NCI-H526 (cell line): ENCODE results near the gene SPRY4.
"Not testable (repeated sequence)": the region's sequence is repeated elsewhere in the genome, so short reads cannot be mapped to it uniquely, and the experiment has no call there.

Experiments
- DNase-seq, 2 experiments: peaks; one replicate each; lab custom pipeline; 2025; lab: John Stamatoyannopoulos, UW

Gene SPRY4

GRCh38 chr5:142315096-142315900 is 9.5 kb downstream of the SPRY4 start:
- no peak for DNase-seq

DNA sequence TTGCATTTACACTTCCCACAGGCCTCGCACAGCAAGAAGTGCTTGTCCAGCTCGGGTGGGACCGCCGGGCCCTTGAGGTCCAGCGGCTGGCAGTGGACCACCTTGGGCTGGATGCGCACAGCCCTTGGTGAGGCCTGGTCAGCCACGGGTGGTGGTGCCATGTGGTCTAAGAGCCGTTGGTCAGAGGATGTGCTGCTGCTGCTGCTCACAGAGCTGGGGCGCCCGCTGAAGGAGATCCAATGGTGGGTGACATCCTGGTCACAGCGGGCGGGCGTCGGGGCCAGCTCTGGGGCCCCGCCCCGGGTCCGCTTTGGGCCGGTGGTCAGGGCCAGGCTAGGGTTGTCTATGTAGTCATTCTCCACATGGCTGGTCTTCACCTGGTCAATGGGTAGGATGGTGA is 10.2 kb downstream of the SPRY4 start:
- DNase-seq = no peak

- no peak for DNase-seq
Observed at GRCh38 chr5:142314109-142314508, 10.7 kb downstream of the SPRY4 start.

- DNase-seq = no peak
Observed at GRCh38 chr5:142313682-142314081, 11.1 kb downstream of the SPRY4 start.

DNA sequence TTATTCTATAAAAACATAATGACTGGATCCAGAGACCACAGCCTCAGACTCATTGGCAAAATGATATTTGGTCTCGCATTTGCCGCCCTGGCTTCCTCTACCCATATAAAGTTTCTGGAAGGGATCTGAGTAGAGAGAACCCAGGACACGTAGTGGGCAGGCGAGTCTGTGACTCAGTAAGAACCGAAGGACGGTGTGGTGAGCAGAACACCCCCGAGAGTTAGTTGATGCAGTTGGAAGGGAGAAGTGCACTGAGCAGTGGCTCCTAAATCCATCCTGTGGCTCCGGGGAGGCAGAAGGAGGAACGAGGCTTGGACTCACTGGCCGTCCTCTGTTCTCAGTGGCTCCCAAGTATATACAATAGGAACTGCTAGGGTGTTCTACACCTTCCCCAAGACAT is 11.5 kb downstream of the SPRY4 start:
- no peak for DNase-seq

GRCh38 chr5:142312399-142312798 is 12.4 kb downstream of the SPRY4 start:
- DNase-seq = no peak

DNA sequence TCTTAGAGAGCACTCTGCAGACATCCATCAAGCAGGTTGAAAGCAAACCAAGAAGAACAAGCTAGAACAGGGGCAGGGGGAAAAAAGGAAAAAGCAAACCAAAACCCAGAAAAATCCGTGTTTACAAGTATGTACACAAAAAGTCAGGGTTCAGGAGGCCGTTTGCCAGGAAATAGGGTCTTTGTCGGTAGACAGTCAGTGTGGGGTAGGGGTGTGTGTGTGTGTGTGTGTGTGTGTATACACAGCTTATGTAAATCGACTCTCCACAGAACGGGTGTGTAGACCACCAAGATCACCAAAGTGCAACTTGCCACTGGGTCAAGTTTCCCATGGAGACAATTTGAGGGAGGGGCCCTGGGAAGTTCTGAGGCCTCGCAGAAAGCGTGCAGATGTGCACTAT is 13.1 kb downstream of the SPRY4 start:
- no peak for DNase-seq

GRCh38 chr5:142310803-142311202 is 14.0 kb downstream of the SPRY4 start:
- DNase-seq = no peak

DNA sequence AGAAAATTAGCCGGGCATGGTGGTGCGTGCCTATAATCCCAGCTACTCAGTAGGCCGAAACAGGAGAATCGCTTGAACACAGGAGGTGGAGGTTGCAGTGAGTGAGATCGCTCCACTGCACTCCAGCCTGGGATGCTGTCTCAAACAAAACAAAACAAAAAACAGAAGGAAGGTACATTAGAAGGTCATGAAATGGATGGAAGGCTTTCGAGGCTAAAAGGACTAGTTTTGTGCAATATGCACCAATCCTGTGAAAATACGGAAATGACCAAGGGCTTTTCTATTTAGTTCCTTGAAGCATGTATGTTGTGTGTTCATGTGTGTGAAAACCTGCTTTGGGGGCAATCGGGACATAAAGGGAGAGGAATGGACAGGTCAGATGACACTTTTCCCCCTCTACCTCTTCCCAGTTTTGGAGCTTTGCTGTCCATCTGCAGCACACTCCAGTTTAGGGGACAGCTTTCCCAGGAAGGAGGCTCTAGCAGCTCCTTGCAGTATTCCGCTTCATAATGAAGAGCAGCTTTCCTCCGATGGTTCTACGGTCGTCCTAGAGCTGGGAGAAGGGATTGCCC is 15.0 kb downstream of the SPRY4 start:
- no peak for DNase-seq

- no peak for DNase-seq
Observed at GRCh38 chr5:142308358-142308757, 16.5 kb downstream of the SPRY4 start.

- no peak for DNase-seq
Observed at GRCh38 chr5:142307146-142307890, 17.5 kb downstream of the SPRY4 start.

DNA sequence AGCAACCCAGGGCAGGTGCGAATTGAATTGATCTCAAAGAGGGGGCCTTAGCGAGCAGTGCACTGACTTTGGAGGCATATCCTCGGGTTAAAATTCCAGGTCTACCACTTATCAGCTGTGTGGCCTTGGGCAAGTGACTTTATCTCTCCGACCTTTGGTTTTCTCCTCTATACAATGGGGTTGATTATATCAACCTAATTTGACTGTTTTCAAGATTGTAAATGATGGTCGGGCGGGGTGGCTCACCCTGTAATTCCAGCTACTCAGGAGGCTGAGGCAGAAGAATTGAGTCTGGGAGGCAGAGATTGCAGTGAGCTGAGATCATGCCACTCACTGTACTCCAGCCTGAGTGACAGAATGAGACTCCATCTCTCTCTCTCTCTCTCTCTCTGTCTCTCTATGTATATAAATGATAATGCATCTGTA is 18.7 kb downstream of the SPRY4 start:
- DNase-seq = no peak

DNA sequence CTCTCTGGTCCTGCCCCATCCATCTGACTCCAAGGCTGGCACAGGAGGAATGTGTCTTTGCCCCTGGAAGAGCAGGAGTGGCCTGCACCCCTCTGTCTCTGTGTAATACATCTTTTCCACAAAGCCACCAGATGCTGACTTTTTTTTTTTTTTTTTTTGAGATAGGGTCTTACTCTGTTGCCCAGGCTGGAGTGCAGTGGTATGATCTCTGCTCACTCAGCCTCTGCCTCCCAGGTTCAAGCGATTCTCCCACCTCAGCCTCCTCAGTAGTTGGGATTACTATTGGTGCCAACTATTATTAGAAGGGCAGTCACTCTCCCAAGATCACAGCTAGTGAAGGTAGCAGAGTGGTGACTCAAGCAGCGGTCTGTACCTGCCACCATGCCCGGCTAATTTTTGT is 19.6 kb downstream of the SPRY4 start:
- no peak for DNase-seq

- DNase-seq = no peak
Observed at GRCh38 chr5:142304013-142304701, 20.7 kb downstream of the SPRY4 start.

DNA sequence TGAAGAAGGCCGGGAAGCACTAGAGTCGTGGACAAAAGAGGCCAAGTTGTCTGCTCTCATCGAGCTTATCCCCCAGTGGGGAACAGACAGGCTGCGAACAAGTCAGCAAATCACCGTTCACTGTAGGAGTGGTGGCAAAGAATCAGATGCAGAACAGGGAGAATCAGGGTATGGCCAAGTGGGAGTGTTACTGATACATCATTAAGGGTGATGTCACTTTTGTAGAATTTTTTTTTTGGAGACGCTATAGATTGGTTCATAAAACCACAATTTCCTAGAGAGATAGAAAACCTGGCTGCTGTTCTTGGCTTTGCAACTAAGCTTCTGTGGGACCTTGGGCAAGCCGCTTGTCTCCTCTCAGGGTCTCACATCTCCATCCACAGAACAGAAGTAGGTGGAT is 21.3 kb downstream of the SPRY4 start:
- no peak for DNase-seq

GRCh38 chr5:142301540-142301939 is 23.3 kb downstream of the SPRY4 start:
- DNase-seq = no peak

GRCh38 chr5:142300677-142301076 is 24.1 kb downstream of the SPRY4 start:
- DNase-seq = no peak

DNA sequence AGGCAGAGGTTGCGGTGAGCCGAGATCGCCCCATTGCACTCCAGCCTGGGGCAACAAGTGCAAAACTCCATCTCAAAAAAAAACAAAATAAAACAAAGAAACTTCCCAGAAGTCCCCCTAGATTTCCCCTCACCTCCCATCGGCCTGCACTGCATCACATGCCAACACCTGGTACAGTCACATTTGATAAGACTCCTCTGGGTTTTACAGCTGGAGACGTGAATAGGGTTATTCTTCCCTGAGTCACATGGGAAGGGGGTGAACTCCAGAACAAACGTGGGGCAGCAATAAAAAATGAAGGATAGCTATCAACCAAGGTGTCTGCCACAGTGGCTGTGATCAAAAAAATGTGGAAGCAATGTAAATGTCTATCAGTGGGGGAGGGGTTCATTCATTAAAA is 26.0 kb downstream of the SPRY4 start:
- DNase-seq = no peak

DNA sequence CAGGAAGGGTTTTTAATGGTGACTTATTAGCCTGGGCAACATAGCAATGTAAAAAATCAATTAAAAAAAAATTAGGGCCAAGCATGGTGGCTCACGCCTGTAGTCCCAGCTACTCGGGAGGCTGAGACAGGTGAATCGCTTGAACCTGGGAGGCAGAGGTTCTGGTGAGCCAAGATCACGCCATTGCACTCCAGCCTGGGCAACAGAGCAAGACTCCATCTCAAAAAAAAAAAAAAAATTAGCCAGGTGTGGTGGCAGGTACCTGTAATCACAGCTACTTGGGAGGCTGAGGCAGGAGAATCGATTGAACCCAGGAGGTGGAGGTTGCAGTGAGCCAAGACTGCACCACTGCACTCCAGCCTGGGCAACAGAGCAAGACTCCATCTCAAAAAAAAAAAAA is 27.0 kb downstream of the SPRY4 start:
- DNase-seq = not testable (repeated sequence)

- no peak for DNase-seq
Observed at GRCh38 chr5:142296914-142297417, 27.9 kb downstream of the SPRY4 start.

- no peak for DNase-seq
Observed at GRCh38 chr5:142295960-142296860, 28.6 kb downstream of the SPRY4 start.
